COLO668 (cell line): ENCODE measurements around the gene EPB41L3.
A peak's percentile ranks its signal among the peaks of the same experiment; 100 is the strongest.
"Not testable (repeated sequence)": the region's sequence is repeated elsewhere in the genome, so short reads cannot be mapped to it uniquely, and the experiment has no call there.

Source experiments
- DNase-seq: peaks from one replicate; lab custom pipeline; 2025; ENCODE audit not compliant: unreplicated experiment; lab: John Stamatoyannopoulos, UW

EPB41L3 gene

DNA sequence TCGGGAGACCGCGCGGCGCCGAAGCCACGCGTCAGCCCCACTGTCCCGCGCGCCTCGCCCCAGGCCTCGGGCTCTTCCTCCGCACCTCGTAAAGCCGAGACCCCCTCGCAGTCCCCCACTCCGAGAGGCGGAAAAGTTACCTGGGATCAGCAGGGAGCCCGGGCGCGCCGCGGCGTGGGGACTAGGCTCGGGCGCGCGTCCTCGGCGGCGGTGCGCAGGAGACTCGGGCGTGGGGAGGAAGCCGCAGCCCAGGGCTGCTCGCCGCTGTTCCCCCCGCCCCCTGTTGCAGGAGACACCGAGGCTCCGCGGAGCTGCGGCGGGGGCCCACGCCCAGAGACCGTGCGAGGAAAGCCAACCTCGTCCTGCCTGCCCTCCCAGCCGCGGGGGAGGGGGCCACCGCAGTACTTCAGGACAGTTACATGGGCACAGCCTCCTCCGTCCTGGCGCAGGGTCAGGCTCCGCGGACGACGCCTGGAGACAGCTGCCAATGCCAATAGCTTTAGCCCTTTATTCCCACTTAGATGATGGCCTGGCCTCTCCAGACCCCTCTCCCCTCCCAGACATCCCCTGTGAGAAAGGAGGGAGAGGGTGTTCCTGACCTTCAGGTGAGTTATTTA is at the start of gene EPB41L3:
TSS of gene EPB41L3 (minus strand) at position 225 of the 617 bp plus-strand sequence. CDS start 54,814 bp downstream, outside the sequence.
- peak; percentile 21 for DNase-seq

DNA sequence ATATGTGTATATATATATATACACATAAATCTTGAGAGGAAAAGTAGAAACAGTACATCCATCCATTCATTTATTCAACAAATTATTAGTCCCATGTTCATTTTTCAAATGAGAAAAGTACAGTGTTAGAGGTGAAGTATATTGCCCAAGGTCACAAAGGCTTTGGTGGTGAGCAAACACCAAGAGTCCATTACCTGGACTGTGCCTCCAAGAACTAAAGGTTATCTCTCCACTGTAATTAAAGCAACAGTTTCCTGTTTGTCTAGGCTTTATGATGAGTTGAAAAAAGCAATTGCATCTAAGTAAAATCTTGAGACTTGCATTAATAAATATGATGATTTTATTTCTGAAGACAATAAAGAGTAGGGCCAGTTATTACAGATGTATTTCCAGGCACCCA is 44.7 kb upstream of the EPB41L3 start:
- DNase-seq: no peak

DNA sequence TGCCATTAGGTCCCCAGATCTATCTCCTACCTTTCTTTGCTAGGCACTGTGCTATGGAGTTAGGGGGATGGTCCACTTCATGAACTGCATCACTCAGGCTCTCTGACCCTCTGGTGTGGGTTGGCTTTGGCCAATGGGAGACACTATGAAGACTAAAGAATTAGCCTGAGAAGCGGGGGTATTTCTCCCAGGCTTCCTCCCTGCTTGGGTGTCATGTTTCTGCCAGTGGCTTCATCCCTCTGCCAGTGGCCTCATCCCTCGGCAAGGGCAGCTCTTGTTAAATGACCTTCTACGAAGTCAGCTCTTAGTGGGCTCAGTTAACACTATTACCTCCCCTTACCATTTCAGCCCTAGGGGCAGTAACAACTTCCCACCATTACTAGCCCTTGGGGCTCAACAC is 41.9 kb upstream of the EPB41L3 start:
- DNase-seq: no peak

DNA sequence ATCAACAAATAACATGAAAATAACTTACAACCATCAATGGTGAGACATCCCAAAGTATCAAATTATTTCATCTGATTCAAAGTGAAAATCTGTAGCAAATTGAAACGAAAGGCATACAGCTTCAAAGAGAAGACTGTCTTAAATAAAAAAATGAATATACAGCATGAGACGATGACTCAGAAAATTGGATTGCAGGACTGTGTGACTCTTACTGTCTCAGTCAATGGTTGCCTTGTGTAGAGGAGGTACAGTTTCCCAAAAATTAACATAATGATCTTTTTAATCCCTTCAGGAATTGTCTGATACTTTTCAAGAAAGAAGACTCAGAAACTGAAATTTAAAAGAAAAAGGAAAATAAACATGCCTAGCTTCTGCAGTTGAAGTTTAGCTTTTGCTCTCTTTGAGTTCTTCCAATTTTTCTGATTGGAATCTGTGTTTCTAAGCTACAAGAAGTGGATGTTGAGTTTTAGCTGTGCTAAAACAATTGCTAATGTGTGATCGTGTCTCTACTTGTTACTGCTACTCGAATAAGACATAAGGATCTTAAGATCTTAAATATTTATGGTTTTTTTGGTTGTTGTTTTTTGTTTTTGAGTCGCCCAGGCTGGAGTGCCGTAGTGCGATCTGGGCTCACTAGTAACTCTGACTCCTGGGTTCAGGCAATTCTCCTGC is 41.1 kb upstream of the EPB41L3 start:
- no peak for DNase-seq

DNA sequence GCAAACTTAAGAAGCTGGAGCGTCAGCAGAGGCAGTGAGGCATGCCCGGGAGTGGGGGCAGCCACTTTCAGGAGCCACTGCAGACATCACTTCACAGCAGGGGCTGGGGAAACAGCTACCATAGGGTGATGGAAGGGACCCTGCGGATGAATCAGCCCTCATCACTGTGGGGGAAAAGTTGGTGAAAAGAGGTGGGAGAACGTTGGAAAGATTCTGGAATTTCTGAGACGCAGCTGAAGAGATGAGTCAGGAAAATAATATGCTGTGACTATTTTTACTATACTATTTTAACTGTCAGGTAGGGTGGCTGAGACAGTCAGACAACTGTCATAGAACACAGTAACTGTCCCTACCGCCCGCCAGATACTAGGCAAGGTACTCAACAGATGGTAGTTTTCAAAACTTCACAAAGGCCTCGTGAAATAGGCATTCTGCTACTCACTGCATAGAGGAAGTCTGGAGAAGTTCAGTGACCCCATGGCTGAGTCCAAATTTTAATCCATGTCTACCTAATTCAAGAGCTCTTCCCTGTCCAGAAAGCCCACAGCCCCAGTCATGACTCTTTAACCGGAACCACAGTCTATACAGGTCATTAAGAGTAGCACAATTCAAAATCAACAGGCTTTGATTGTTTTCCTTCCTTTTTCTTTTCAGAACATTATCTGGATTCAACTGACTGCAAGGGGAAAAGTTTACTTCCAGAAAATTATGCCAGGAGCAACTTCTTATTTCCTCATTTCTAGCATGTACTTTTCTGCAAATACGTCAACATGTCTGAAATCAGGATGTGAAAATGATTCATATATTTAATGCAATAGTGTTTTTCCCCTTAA is 39.3 kb upstream of the EPB41L3 start:
- no peak for DNase-seq

DNA sequence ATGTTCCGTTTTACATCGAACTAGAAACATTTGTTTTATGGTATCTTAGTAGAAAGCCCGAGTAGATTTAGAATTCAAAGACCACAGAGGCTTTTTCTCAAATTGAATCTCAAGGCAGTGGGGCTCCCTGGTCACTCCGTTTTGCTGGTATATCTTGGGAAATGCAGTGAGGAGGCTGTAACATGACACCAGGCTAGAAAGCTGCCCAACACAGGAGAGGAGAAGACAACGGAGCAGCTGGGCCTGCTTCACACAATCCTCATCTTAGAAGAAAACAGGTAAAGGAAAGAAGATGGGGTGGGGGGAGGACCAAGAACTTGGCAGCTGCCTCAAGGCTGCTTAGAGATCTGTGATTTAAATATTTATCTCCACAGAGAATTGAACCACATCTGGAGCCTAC is 38.3 kb upstream of the EPB41L3 start:
- DNase-seq: no peak

DNA sequence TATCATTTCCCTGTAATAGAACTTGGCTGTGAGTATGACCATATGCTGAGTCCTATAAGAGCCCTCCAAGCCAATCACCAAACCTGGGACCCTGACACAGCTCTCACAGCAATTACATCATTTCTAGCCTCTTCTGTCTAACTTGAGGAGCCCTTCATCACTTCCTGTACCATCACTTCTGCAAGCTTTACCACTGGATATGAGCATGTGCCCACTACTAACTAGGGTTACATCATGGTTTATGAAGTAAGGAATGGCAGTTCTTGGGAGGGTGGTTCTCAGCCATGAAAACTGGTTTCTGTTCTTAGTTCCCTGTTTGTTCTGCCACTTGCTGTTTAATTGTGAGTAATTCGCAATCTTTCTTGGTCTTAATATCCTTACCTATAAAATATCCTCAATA is 31.0 kb upstream of the EPB41L3 start:
- no peak for DNase-seq

DNA sequence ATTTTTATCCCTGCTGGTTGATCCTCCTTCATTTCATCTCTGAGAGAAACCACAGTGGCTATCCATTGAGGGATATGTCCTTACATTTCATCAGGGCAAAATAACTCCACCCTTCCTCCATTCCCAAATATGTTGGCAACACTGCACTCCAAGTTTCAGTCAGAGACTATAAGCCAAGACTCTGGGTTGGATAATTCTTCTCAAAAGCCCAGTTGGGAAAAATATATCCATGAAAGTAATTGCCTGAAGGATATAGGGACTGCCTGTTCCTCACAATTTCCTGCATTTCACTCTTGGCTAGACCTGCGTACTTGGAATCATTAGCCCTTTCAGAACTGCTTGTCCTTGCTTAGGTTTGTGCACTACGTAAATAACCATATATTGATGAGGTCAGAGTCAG is 27.9 kb upstream of the EPB41L3 start:
- DNase-seq: no peak

DNA sequence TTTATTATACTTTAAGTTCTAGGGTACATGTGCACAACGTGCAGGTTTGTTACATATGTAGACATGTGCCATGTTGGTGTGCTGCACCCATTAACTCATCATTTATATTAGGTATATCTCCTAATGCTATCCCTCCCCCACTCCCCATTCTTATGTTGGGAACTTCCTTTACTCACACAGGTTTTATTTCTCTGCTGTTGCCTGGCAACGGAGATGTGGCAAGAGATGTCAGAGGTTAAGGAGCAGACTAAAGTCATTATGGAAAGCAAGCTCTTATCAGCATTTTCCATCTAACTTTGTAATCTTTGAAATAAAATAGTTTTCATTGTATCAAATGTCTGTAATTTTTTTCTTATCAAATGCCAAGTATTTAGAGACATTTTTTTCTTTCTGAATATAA is 26.8 kb upstream of the EPB41L3 start:
- DNase-seq: not testable (repeated sequence)

DNA sequence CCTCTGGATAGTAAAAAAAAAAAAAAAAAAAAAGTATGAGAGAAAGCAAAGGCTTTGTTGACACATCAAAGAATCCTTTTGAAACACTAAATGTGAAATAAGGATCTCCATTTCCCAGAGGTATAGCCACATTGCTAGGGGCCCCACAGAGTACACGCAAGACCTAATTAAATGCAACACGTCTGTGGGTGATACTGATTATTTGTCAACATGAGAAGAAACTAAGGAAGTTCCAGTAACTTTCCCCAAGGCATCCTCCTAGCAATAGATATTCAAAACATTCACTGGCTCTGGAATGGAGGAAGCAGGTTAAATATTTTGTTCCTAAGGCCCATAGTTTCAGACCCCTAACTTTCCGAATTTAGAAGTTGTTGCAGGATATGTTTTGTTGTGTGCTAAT is 24.6 kb upstream of the EPB41L3 start:
- no peak for DNase-seq

DNA sequence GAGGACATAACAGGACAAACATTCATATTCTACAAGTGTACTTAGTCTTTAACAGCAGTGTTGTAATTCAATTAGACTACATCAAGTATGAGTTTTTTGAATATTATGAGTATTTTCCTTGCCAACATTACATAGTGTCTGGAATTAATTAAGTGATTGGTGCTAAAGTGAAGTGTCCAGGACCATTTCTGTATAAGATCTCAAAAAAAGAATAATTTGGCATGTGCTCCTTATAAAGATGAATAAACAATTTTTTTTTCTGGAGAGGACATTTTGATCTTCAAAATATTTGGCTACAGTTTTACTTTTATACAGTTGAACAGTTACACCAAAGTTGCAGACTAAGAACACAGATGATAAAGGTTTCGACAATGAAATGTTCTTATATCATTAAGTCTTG is 15.1 kb upstream of the EPB41L3 start:
- no peak for DNase-seq

DNA sequence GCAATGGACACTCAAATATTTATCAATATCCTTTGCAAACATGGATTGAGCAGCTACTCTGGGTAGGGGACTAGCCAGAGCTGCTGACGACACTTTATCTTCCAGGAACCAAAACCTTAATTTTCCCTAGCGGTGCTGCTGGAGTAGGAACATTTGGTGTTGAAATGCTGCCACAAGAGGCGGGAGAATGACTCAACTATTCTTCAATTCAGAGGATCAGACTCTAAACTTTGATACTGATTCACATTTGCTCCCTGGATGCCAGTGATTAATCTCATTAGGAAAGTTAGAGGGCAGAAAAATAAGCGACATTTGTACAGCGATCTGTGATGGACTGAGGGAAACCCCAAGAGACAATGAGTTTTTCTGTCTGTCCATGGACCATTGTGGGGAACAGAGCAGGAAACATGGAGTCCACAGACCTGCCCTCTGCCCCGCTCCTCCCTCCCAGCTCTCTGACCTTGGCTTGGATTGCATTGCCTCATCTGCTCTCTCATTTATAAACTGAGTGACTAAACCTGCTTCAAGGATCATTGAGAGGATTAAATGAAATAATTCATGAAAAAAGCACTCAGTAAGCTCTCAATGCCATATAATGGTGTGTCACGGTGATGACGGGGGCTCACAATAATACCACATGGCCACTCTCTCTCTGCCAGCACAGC is 12.6 kb upstream of the EPB41L3 start:
- no peak for DNase-seq

DNA sequence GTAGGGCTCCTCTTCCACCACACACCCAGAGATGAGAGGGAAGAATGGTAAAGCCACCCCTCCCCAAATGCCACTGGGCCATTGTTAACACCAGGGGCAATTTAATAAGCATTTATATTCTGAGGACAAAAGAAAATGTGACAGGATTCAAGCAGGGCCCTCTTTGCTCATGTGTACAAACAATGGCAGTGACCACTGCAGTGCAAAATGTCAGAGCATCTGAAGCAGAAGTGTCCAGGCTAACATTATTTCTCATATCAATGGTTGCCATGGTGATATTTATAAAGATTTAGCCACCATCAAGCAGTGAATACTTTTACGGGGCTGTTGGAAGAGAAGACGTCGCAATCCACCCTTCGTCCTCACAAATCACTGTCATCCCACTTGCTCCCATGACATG is 10.8 kb upstream of the EPB41L3 start:
- DNase-seq: no peak

DNA sequence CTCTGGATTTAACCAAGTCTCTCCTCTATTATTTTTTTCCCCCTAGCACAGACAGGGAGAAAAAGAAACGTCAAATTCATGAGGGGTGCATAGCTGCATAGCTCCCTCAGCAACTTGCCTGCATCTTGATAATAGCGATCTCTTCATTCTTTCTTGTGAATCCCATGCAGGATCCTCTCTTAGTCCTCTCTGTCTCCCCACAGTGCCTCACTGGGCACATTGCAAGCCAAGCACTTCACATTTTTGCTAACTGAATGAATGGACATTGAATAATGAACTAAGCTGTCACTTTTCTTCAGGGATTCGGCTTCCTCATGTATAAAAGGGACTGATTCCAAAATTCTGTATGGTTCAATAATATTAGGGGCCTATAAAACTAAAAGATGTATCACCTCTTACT is 2.9 kb upstream of the EPB41L3 start:
- DNase-seq: no peak

DNA sequence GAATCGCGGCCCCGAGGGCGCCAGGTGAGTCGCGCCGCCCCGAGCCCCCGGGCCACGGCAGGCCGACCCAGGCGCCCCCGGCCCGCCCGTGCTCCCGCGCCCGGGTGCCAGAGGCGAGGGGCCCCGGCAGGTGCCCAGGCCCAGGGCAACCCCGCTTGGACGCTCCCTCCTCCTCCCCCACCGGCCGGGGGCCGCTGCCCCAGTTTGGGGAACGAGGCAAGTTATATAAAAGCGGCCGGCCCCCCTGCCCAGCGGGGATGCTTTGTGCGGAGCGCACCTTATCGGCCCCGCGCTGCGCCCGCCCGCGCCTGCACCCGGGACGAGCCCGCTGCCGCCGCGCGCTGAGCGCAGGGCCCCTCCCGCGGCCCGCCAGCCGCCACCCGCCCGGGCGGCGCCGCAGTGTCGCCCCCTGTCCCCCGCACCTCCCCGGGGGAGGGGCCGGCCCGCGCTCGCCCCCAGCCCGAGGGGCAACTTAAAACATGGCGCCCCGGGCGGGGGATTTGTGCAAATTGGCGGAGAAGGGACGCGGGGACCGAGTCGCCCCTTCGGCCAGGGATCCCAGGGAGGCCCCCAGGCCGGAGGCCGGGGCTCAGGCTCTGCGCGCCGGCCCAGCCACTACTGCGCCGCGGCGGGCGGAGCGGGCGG is 639 bp downstream of the EPB41L3 start:
- DNase-seq: peak; percentile 26

DNA sequence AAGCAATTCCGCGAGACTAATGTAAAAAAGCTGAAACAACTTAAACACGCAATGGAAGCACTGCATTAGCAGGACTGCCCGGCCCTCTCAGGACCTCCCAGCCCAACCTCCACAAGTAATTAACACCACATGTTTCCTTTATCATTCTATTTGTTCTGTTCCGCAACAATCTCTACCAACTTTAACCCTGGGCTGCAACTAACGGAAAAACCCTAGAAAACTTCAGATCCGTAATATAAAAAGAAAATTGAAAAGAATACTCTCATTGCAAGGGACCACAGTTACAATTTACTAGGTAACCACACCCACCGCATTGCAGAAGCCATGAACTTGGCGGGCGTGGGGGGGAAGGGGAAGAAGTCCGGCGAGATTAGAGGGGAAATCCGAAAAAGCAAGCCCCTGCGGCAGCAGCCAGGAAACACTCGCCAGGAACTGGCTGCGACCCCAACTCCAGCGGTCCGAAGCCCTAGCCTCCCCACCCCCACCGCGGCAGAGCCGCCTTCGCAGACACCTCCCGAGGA is 1.2 kb downstream of the EPB41L3 start:
- no peak for DNase-seq

DNA sequence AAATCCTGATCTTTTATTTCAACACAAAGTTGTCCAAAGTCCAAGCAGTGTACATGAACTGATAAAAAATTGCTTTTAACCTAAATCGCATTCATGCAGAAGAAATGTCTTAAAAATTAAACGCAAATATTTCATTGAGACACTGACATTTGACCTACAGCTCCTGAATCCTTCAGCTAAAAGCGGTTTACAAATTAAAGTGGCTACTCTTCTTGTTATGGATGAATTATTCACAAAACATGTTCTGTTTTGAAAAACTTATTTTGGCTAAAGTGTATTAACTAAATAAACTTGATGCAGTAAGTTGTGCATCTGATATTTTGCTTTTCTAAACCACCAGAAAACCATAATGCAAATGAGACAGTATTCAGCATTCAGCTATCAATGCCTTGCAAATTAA is 2.2 kb downstream of the EPB41L3 start:
- DNase-seq: no peak

DNA sequence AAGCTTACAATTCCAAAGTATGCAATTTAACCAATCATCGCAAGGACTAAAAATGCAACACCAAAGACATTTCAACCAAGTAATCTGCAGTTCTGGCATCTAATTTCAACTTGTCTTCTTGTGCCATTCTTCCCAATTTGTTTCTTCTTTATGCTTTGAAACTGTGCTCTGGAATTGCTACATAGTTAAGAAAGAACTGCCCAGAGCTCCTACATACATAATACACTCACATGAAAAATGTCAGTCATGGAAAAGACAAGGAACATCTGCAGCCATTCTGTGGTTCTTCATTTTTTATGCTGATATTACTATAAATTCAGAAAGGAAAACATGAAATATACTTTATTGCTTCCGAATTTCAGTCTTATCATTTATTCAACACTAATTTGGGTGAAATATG is 4.4 kb downstream of the EPB41L3 start:
- DNase-seq: no peak

DNA sequence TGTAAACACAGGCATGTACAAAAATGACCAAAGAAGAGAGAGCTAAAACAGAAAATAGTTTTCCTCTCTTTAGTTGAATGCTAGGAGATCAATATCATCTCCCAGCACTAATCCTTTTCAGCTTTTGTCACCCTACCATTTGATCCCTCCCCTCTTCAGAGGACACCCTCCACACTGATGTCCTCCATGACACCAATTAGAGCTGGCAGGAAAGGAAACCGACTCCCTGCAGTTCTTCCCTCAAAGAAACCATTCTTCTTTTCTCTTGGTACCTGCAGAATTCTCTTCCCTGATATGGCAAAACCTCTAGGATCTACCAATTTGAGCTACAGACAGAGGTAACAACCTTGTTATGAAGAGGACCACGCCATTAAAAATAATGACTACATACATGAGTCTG is 5.3 kb downstream of the EPB41L3 start:
- no peak for DNase-seq

DNA sequence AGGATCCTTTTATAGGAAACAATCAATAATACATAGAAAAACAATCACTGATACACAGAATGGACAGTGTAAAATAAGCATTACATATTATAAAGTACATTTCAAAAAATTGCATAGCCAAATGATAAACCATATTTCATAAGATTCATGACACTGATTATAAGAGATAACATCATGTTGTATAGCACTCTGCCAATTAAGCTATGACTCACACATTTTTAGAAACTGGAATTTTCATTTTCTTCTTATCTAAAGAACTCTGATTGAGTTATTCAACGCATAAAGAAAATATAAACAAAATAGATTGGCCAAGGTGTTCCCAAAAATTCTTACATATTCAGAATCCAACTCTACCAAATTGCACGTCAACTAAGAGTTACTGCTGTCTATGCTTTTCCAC is 5.9 kb downstream of the EPB41L3 start:
- DNase-seq: no peak

DNA sequence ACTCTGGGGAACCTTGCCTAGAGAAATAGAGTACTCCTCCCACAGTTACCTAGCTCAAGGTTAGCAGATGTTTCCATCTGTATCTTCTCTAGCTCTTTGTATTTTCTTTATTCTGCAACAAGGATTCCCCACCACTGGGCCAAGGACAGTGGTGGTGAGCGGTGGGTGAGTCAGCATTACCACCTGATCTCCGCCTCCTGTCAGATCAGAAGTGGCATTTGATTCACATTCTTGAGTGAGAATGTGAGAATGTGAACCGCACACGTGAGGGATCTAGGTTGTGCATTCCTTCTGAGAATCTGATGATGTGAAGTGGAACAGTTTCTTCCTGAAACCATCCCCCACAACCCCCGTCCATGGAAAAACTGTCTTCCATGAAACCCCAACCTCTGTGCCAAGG is 9.0 kb downstream of the EPB41L3 start:
- DNase-seq: no peak
